GM21737 (cell line): ENCODE data around the gene HOXD8.

Experiments used
- ATAC-seq: cut with Tn5 transposase; IDR thresholded peaks from one replicate; pipeline ENCODE4 v1.9.1; 2021; ENCODE audit warnings: mild to moderate bottlenecking, moderate library complexity; ENCODE audit not compliant: unreplicated experiment

HOXD8 gene

GRCh38 chr2:176157499-176158185 lies 28.1 kb downstream of the HOXD8 start:
- no peak for ATAC-seq

- no peak for ATAC-seq
These were observed 28.7 kb downstream of the HOXD8 start for GRCh38 chr2:176158186-176158591.

- ATAC-seq, result no peak
These were observed 29.6 kb downstream of the HOXD8 start for GRCh38 chr2:176158855-176159662.

- ATAC-seq, result no peak
These were observed 30.3 kb downstream of the HOXD8 start for GRCh38 chr2:176159663-176160250.

- no peak for ATAC-seq
These were observed 30.9 kb downstream of the HOXD8 start for GRCh38 chr2:176160251-176160985.

- no peak for ATAC-seq
These were observed 31.7 kb downstream of the HOXD8 start for GRCh38 chr2:176160986-176161824.

GRCh38 chr2:176161825-176162626 lies 32.5 kb downstream of the HOXD8 start:
- no peak for ATAC-seq

- no peak for ATAC-seq
These were observed 33.6 kb downstream of the HOXD8 start for GRCh38 chr2:176162911-176163671.

GRCh38 chr2:176163672-176164056 lies 34.2 kb downstream of the HOXD8 start:
- ATAC-seq, result no peak

GRCh38 chr2:176164201-176164600 lies 34.7 kb downstream of the HOXD8 start:
- no peak for ATAC-seq

GRCh38 chr2:176164611-176165369 lies 35.3 kb downstream of the HOXD8 start:
- no peak for ATAC-seq

GRCh38 chr2:176165370-176166050 lies 36.0 kb downstream of the HOXD8 start:
- ATAC-seq, result no peak

- ATAC-seq, result no peak
These were observed 36.8 kb downstream of the HOXD8 start for GRCh38 chr2:176166272-176166671.

- ATAC-seq, result no peak
These were observed 37.9 kb downstream of the HOXD8 start for GRCh38 chr2:176167398-176167797.

GRCh38 chr2:176169181-176169580 lies 39.7 kb downstream of the HOXD8 start:
- no peak for ATAC-seq

GRCh38 chr2:176169711-176170110 lies 40.2 kb downstream of the HOXD8 start:
- ATAC-seq, result no peak

GRCh38 chr2:176170602-176171305 lies 41.2 kb downstream of the HOXD8 start:
- ATAC-seq, result no peak
